H9 (cell line): Measurements from ENCODE around the gene LYSET. TPM values are rescaled to one million over a fixed set of nuclear protein-coding genes. Genes with fewer than 3 reads are reported as not detected.

Experiments used
- DNase-seq: peaks from one replicate; pipeline ENCODE4 v3.0.0-alpha.2; 2017
- H2AFZ ChIP-seq: one replicate; pipeline ENCODE4 v1.6.1; 2013; ENCODE audit warnings: mild to moderate bottlenecking, low read length, control low read depth, moderate library complexity
- H2AK5ac ChIP-seq: 2 replicates; pipeline ENCODE4 v1.6.1; 2013; ENCODE audit warnings: low read length, control low read depth, mixed read lengths; ENCODE audit not compliant: insufficient read length
- H2BK120ac ChIP-seq: one replicate; pipeline ENCODE4 v1.6.1; 2013; ENCODE audit warnings: low read depth, mild to moderate bottlenecking, low read length, control low read depth, inconsistent platforms; ENCODE audit not compliant: poor library complexity, severe bottlenecking
- H2BK12ac ChIP-seq: 2 replicates; pipeline ENCODE4 v1.6.1; 2013; ENCODE audit warnings: low read length, control low read depth, mixed read lengths, low read depth; ENCODE audit not compliant: insufficient read length
- H2BK15ac ChIP-seq: 2 replicates; pipeline ENCODE4 v1.6.1; 2013; ENCODE audit warnings: low read depth, low read length, control low read depth
- H2BK20ac ChIP-seq: one replicate; pipeline ENCODE4 v1.6.1; 2013; ENCODE audit warnings: low read depth, mild to moderate bottlenecking, low read length, control low read depth, inconsistent platforms; ENCODE audit not compliant: poor library complexity, severe bottlenecking
- H2BK5ac ChIP-seq: 2 replicates; pipeline ENCODE4 v1.6.1; 2013; ENCODE audit warnings: low read length, control low read depth, mixed read lengths; ENCODE audit not compliant: insufficient read length
- H3K14ac ChIP-seq: 2 replicates; pipeline ENCODE4 v1.6.1; 2013; ENCODE audit warnings: low read length, control low read depth; ENCODE audit not compliant: insufficient read depth
- H3K18ac ChIP-seq: 2 replicates; pipeline ENCODE4 v1.6.1; 2013; ENCODE audit warnings: low read depth, mild to moderate bottlenecking, mixed read lengths, low read length, control low read depth; ENCODE audit not compliant: insufficient read length
- H3K23ac ChIP-seq: 2 replicates; pipeline ENCODE4 v1.6.1; 2013; ENCODE audit warnings: low read length, control low read depth, mixed read lengths, low read depth; ENCODE audit not compliant: insufficient read length
- H3K23me2 ChIP-seq: 2 replicates; pipeline ENCODE4 v1.6.1; 2013; ENCODE audit warnings: low read depth, mild to moderate bottlenecking, mixed read lengths, low read length, control low read depth; ENCODE audit not compliant: insufficient read length, poor library complexity, severe bottlenecking
- H3K27ac ChIP-seq: 2 replicates; pipeline ENCODE4 v1.5.1; 2013; ENCODE audit warnings: low read length, control low read depth, mixed read lengths, low read depth; ENCODE audit not compliant: insufficient read length
- H3K27me3 ChIP-seq: 2 replicates; pipeline ENCODE4 v1.6.1; 2013; ENCODE audit warnings: low read length, control low read depth, inconsistent platforms; ENCODE audit not compliant: insufficient read depth
- H3K4ac ChIP-seq: 2 replicates; pipeline ENCODE4 v1.6.1; 2013; ENCODE audit warnings: low read depth, mild to moderate bottlenecking, control low read depth, inconsistent platforms, low read length, moderate library complexity
- H3K4me1 ChIP-seq: 2 replicates; pipeline ENCODE4 v1.6.1; 2013; ENCODE audit warnings: low read length, control low read depth, inconsistent platforms; ENCODE audit not compliant: insufficient read depth
- H3K4me2 ChIP-seq: 2 replicates; pipeline ENCODE4 v1.6.1; 2013; ENCODE audit warnings: low read length, control low read depth, mixed read lengths; ENCODE audit not compliant: insufficient read length, insufficient read depth
- H3K56ac ChIP-seq: 2 replicates; pipeline ENCODE4 v1.6.1; 2013; ENCODE audit warnings: low read depth, mild to moderate bottlenecking, mixed read lengths, low read length, control low read depth; ENCODE audit not compliant: insufficient read length
- H3K79me1 ChIP-seq: 2 replicates; pipeline ENCODE4 v1.6.1; 2013; ENCODE audit warnings: low read depth, mild to moderate bottlenecking, moderate library complexity, low read length, control low read depth, inconsistent platforms; ENCODE audit not compliant: insufficient read depth, poor library complexity, severe bottlenecking
- H3K79me2 ChIP-seq: 2 replicates; pipeline ENCODE4 v1.6.1; 2013; ENCODE audit warnings: low read length, control low read depth, inconsistent platforms; ENCODE audit not compliant: insufficient read depth
- H3K9ac ChIP-seq: 2 replicates; pipeline ENCODE4 v1.6.1; 2013; ENCODE audit warnings: low read length, control low read depth, mixed read lengths; ENCODE audit not compliant: insufficient read length; ENCODE audit errors: extremely low read depth
- H3K9me3 ChIP-seq: one replicate; pipeline ENCODE4 v1.6.1; 2013; ENCODE audit warnings: low read depth, low read length, inconsistent platforms; ENCODE audit not compliant: control insufficient read depth
- H3T11ph ChIP-seq: one replicate; pipeline ENCODE4 v1.6.1; 2013; ENCODE audit warnings: mild to moderate bottlenecking, low read length, control low read depth, inconsistent platforms
- H4K20me1 ChIP-seq: one replicate; pipeline ENCODE4 v1.6.1; 2013; ENCODE audit not compliant: control insufficient read depth, insufficient read length, insufficient read depth
- H4K5ac ChIP-seq: 2 replicates; pipeline ENCODE4 v1.6.1; 2013; ENCODE audit warnings: low read depth, mild to moderate bottlenecking, mixed read lengths, low read length, control low read depth; ENCODE audit not compliant: insufficient read length
- H4K8ac ChIP-seq: replicated peaks from 2 replicates; pipeline ENCODE4 v1.6.1; 2013; ENCODE audit warnings: low read length, control low read depth, mixed read lengths, low read depth; ENCODE audit not compliant: insufficient read length
- H4K91ac ChIP-seq: 2 replicates; pipeline ENCODE4 v1.6.1; 2013; ENCODE audit warnings: low read depth, mild to moderate bottlenecking, moderate library complexity, mixed read lengths, low read length, control low read depth; ENCODE audit not compliant: insufficient read length
- H3K27ac Mint-ChIP-seq, 3 experiments: 2 replicates in 2 of 3; 3 replicates in 1 of 3; pipeline ENCODE4 v1.8.0; 2020 to 2021; ENCODE audit warnings: mixed read lengths in 3 of 3, mild to moderate bottlenecking in 1 of 3, moderate library complexity in 1 of 3
- H3K27me3 Mint-ChIP-seq: 2 replicates; pipeline ENCODE4 v1.8.0; 2021; ENCODE audit warnings: low read depth, mild to moderate bottlenecking, moderate library complexity, mixed read lengths
- H3K36me3 Mint-ChIP-seq, 3 experiments: 2 replicates in 2 of 3; 3 replicates in 1 of 3; pipeline ENCODE4 v1.8.0; 2020 to 2021; ENCODE audit warnings: low read depth in 3 of 3, mixed read lengths in 3 of 3; ENCODE audit not compliant: insufficient read depth in 1 of 3
- H3K4me1 Mint-ChIP-seq, 2 experiments: 2 replicates each; pipeline ENCODE4 v1.8.0; 2020; ENCODE audit warnings: mixed read lengths in 2 of 2
- H3K4me3 Mint-ChIP-seq, 2 experiments: 2 replicates in 1 of 2; 3 replicates in 1 of 2; pipeline ENCODE4 v1.8.0; 2020 to 2021; ENCODE audit warnings: mild to moderate bottlenecking in 2 of 2, mixed read lengths in 2 of 2, moderate library complexity in 1 of 2
- H3K9me3 Mint-ChIP-seq, 2 experiments: 2 replicates in 1 of 2; 3 replicates in 1 of 2; pipeline ENCODE4 v1.8.0; 2020; ENCODE audit warnings: mild to moderate bottlenecking in 2 of 2, mixed read lengths in 2 of 2, moderate library complexity in 1 of 2
- CTCF ChIP-seq: fragments of 200-600 bp; sonication (generic); conservative IDR thresholded peaks from 3 replicates; pipeline ENCODE4 v1.8.0; 2021; ENCODE audit warnings: antibody characterized with exemption, mild to moderate bottlenecking
- WGBS: extraction: QIAGEN DNeasy Blood & Tissue Kit; methylation state at CpG from one replicate; pipeline ENCODE4 v1.1.7; 2013; ENCODE audit warnings: missing lambda C conversion rate, low lambda C conversion rate, mixed read lengths; ENCODE audit not compliant: insufficient read length; ENCODE audit errors: extremely low coverage; 5-methylcytosine and 5-hydroxymethylcytosine counted together
- total RNA-seq: library from RNA; stranded (reverse); gene quantifications from 2 replicates; pipeline ENCODE4 v1.2.1, GENCODE V29; 2021

LYSET gene
- total RNA-seq, 1 experiment from 2014 or later = 26.1 TPM

DNA sequence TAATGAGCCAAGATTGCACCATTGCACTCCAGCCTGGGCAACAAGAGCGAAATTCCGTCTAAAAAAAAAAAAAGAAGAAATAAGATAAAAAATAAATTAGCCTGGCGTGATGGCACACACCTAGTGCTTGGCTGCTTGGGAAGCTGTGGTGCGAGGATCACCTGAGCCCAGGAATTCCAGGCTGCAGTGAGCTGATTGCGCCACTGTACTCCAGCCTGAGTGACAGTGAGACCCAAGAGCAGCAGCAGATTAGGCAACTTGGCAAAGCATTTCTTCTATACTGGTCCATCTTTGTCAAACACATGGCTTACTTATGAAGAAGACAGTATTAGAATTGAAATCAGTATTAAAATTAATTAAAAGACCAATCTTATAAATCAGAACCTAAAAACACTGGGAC lies 15.4 kb downstream of the LYSET start:
- Histone ChIP-seq H3K56ac (no peak overlapping the region), H3K79me2 (no peaks in the 10 kb centered on the region), H2AFZ (no peak overlapping the region), H3K23ac (no peak overlapping the region), H3K18ac (no peak overlapping the region), H3K27me3 (no peaks in the 10 kb centered on the region), H2BK5ac (no peak overlapping the region), H3K9ac (no peak overlapping the region), H3K14ac (no peak overlapping the region), H3K9me3 (no peaks in the 10 kb centered on the region), H4K5ac (no peak overlapping the region), H2AK5ac (no peak overlapping the region), H4K8ac (no peak overlapping the region), H3T11ph (no peak overlapping the region), H3K4ac (no peak overlapping the region), H3K23me2 (no peaks in the 10 kb centered on the region), H4K91ac (no peak overlapping the region), H3K79me1 (no peaks in the 10 kb centered on the region), H2BK15ac (no peak overlapping the region), H4K20me1 (no peaks in the 10 kb centered on the region), H2BK20ac (no peak overlapping the region), H3K4me2 (no peak overlapping the region), H3K27ac (no peak overlapping the region), H2BK12ac (no peak overlapping the region), H2BK120ac (no peak overlapping the region), H3K4me1 (no peaks in the 10 kb centered on the region)
- H3K36me3 Mint-ChIP-seq = no peaks in the 10 kb centered on the region
- no peak for DNase-seq
- no peak for TF ChIP-seq CTCF
- no peak overlapping the region for H3K27ac Mint-ChIP-seq
- WGBS = no CpG with 5 or more reads among the region's 5 CpGs
- peaks cover 0 to 2% of the 10 kb centered on the region in 2 experiments; a peak in 3 of 4 replicates for H3K4me1 Mint-ChIP-seq
- no peaks in the 10 kb centered on the region for H3K9me3 Mint-ChIP-seq
- H3K4me3 Mint-ChIP-seq = no peak overlapping the region
- H3K27me3 Mint-ChIP-seq = no peaks in the 10 kb centered on the region
